ENCODE results near the gene LMX1B.

DNA sequence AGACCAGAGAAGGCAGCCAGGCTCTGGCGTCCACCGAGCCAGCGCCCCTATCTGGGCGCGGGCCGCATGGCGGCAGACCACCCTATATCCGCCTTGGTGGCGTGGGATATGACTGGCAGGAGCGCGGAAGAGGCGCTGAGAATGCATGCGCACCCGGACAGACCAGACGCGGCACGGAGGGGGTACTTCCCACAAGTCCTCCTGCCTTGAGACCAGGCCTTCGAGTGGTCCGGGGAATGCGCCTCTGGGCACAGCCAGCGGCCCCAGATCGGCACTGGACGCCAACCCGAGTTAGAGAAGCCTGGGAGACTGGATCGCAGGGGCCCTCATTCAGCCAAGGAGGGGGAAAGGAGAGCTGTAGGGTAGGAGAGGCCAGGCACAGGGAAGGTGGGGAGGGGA is 2.5 kb upstream of the LMX1B start:
- TF ChIP-seq EZH2 (IDR thresholded peaks at IDR 0.05; ENCODE audit: low read length, missing control alignments) (no peak), CTCF (conservative IDR thresholded peaks at IDR 0.05 in 1 of 2, IDR thresholded peaks at IDR 0.05 in 1 of 2; ENCODE audit: low read depth in 1 of 2, low read length in 2 of 2) (no peak)
